K562 (cell line): Measurements from ENCODE around the gene RNASEH2A. TPM values are rescaled to one million over a fixed set of nuclear protein-coding genes. Genes with fewer than 3 reads are reported as not detected.

Experiments used
- CSDE1 ChIP-seq, 2 experiments: fragments of 450-650 bp; IDR thresholded peaks; 2 replicates each; pipeline ENCODE4 v1.6.1; 2016; ENCODE audit warnings: mild to moderate bottlenecking in 1 of 2
- JUND ChIP-seq, 2 experiments: IDR thresholded peaks; 2 replicates in 1 of 2; 3 replicates in 1 of 2; pipeline ENCODE4 v1.6.1; 2011; ENCODE audit warnings: borderline replicate concordance in 2 of 2, low read depth in 2 of 2, low read length in 2 of 2, improper control_type of control experiment in 1 of 2, missing biosample characterization in 1 of 2, missing genetic modification characterization in 1 of 2, missing genetic modification reagents in 1 of 2
- MAZ ChIP-seq, 2 experiments: fragments of 450-650 bp in 1 of 2; sonication (generic) in 1 of 2; formaldehyde crosslinking; IDR thresholded peaks in 1 of 2; conservative IDR thresholded peaks in 1 of 2; 2 replicates each; pipeline versions ENCODE4 v1.4.0 to v1.5.0; 2020; ENCODE audit warnings: mild to moderate bottlenecking in 1 of 2, missing genetic modification reagents in 1 of 2
- NFRKB ChIP-seq: fragments of 450-650 bp; IDR thresholded peaks from 2 replicates; pipeline ENCODE4 v1.6.1; 2016; ENCODE audit warnings: low read depth
- SIN3A ChIP-seq, 2 experiments: fragments of 150-350 bp in 1 of 2; IDR thresholded peaks; 2 replicates each; pipeline ENCODE4 v1.6.1; 2011 to 2016; ENCODE audit warnings: borderline replicate concordance in 2 of 2, low read depth in 2 of 2, low read length in 2 of 2, mild to moderate bottlenecking in 2 of 2, moderate library complexity in 2 of 2; ENCODE audit not compliant: control insufficient read depth in 1 of 2
- SREBF1 ChIP-seq: fragments of 150-350 bp; IDR thresholded peaks from 2 replicates; pipeline ENCODE4 v1.6.1; 2014; ENCODE audit warnings: antibody characterized with exemption, low read depth, low read length, borderline replicate concordance
- SRSF1 ChIP-seq: fragments of 200-400 bp; formaldehyde crosslinking; IDR thresholded peaks from 2 replicates; pipeline ENCODE4 v1.6.1; 2017; ENCODE audit warnings: mild to moderate bottlenecking, low read depth, low read length, moderate library complexity
- TBL1XR1 ChIP-seq, 2 experiments: IDR thresholded peaks; 2 replicates each; pipeline ENCODE4 v1.6.1; 2012; ENCODE audit warnings: improper control_type of control experiment in 2 of 2, low read length in 2 of 2, mild to moderate bottlenecking in 1 of 2
- XRCC4 ChIP-seq: IDR thresholded peaks from one replicate; pipeline ENCODE4 v1.6.1; 2011; ENCODE audit not compliant: insufficient read depth, insufficient read length; ENCODE audit errors: extremely low read depth
- ZBTB8A ChIP-seq: fragments of 450-650 bp; IDR thresholded peaks from 2 replicates; pipeline ENCODE4 v1.6.1; 2018; ENCODE audit warnings: mild to moderate bottlenecking, moderate library complexity; ENCODE audit not compliant: partially characterized antibody
- ZC3H8 ChIP-seq: fragments of 450-650 bp; IDR thresholded peaks from 2 replicates; pipeline ENCODE4 v1.6.1; 2017
- ZNF263 ChIP-seq: sonication (generic); formaldehyde crosslinking; IDR thresholded peaks from 2 replicates; pipeline ENCODE4 v1.8.0; 2022; ENCODE audit warnings: mild to moderate bottlenecking, missing genetic modification reagents, borderline replicate concordance
- polyA plus RNA-seq, 8 experiments: library from polyadenylated mRNA; depleted of rRNA in 4 of 8; stranded (reverse) in 5 of 8; unstranded in 3 of 8; fragments of >200 nt; fragmentation: Nextera tagmentation in 2 of 8; fragmentation: Illumina TruSeq in 1 of 8; extraction: Ambion mirVana in 2 of 8; extraction: Trizol in 1 of 8; gene quantifications; 2 replicates each; pipeline versions ENCODE4 v1.2.1 to v1.2.3, GENCODE V29; 2011 to 2014; ENCODE audit warnings: inconsistent platforms in 1 of 8, missing spikeins in 1 of 8
- total RNA-seq, 7 experiments: library from RNA; depleted of rRNA in 6 of 7; stranded (reverse); fragments of >200 nt in 6 of 7; fragmentation: Illumina TruSeq in 2 of 7; extraction: Trizol in 2 of 7; gene quantifications; 2 replicates each; pipeline versions ENCODE4 v1.2.1 to v1.2.3, GENCODE V29; 2011 to 2021; ENCODE audit warnings: low replicate concordance in 1 of 7
- TF ChIP-seq, protein P1 (sequence below), 2 experiments: IDR thresholded peaks in 1 of 2; conservative IDR thresholded peaks in 1 of 2; 2 replicates each; pipeline ENCODE4 v1.6.1; 2016; ENCODE audit warnings: low read depth in 2 of 2, mild to moderate bottlenecking in 1 of 2, missing compliant biosample characterization in 1 of 2, missing genetic modification characterization in 1 of 2, moderate library complexity in 1 of 2
- TF ChIP-seq, protein P2 (sequence below), 3 experiments: fragments of 200-800 bp in 1 of 3; fragments of 250-450 bp in 1 of 3; fragments of 450-650 bp in 1 of 3; sonication (Bioruptor Pico) in 1 of 3; sonication (Bioruptor generic) in 1 of 3; formaldehyde crosslinking in 1 of 3; IDR thresholded peaks; 2 replicates each; pipeline versions ENCODE4 v1.6.1 to v1.8.0; 2016 to 2022; ENCODE audit warnings: mild to moderate bottlenecking in 2 of 3, missing genetic modification characterization in 2 of 3, missing compliant biosample characterization in 1 of 3, moderate library complexity in 1 of 3
- TF ChIP-seq, protein P3 (sequence below), 2 experiments: fragments of 450-650 bp; IDR thresholded peaks; 2 replicates each; pipeline ENCODE4 v1.6.1; 2016
- TF ChIP-seq, protein P4 (sequence below): fragments of 250-450 bp; sonication (Bioruptor Pico); IDR thresholded peaks from 2 replicates; pipeline ENCODE4 v1.8.0; 2021; ENCODE audit warnings: borderline replicate concordance, mild to moderate bottlenecking, moderate library complexity; ENCODE audit not compliant: poor library complexity, severe bottlenecking

Gene RNASEH2A
- total and polyA plus RNA-seq, 9 of the 15 experiments (the other 6 are each of a cell fraction or from before 2014, with no cell fraction given): 22.3 to 78.0 (median 61.7) TPM

GRCh38 chr19:12792051-12792852, 14.1 kb upstream of the RNASEH2A start (continued):
- TF ChIP-seq, protein P1, sequence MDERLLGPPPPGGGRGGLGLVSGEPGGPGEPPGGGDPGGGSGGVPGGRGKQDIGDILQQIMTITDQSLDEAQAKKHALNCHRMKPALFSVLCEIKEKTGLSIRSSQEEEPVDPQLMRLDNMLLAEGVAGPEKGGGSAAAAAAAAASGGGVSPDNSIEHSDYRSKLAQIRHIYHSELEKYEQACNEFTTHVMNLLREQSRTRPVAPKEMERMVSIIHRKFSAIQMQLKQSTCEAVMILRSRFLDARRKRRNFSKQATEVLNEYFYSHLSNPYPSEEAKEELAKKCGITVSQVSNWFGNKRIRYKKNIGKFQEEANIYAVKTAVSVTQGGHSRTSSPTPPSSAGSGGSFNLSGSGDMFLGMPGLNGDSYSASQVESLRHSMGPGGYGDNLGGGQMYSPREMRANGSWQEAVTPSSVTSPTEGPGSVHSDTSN (CRISPR knock-in tag; IDR thresholded peaks at IDR 0.05; ENCODE audit: low read depth): no peak
- TF ChIP-seq, protein P1 (tag; conservative IDR thresholded peaks at IDR 0.05; ENCODE audit: low read depth): no peak
- TF ChIP-seq CSDE1 (IDR thresholded peaks at IDR 0.05) (no peak), SREBF1 (no peak), ZC3H8 (no peak), TBL1XR1 (IDR thresholded peaks at IDR 0.05; ENCODE audit: low read length in 2 of 2) (peak in 1 of 2 experiments; percentile 33; a peak in 2 of 4 replicates), SIN3A (IDR thresholded peaks at IDR 0.05; ENCODE audit: borderline replicate concordance in 2 of 2, control insufficient read depth in 1 of 2, low read depth in 2 of 2, low read length in 2 of 2) (peak; percentile 67 to 68; a peak in 2 of 4 replicates), NFRKB (no peak), ZBTB8A (no peak), XRCC4 (no peak), JUND (IDR thresholded peaks at IDR 0.05; ENCODE audit: borderline replicate concordance, low read depth, low read length) (no peak), JUND (tag; IDR thresholded peaks at IDR 0.05; ENCODE audit: borderline replicate concordance, low read depth, low read length) (no peak), MAZ (CRISPR knock-in tag; conservative IDR thresholded peaks at IDR 0.05 in 1 of 2, IDR thresholded peaks at IDR 0.05 in 1 of 2) (peak in 1 of 2 experiments; percentile 29; a peak in 1 of 4 replicates), SRSF1 (no peak), ZNF263 (CRISPR knock-in tag) (peak; percentile 51; the same call in 1 of the 2 replicates)
- TF ChIP-seq, protein P2, sequence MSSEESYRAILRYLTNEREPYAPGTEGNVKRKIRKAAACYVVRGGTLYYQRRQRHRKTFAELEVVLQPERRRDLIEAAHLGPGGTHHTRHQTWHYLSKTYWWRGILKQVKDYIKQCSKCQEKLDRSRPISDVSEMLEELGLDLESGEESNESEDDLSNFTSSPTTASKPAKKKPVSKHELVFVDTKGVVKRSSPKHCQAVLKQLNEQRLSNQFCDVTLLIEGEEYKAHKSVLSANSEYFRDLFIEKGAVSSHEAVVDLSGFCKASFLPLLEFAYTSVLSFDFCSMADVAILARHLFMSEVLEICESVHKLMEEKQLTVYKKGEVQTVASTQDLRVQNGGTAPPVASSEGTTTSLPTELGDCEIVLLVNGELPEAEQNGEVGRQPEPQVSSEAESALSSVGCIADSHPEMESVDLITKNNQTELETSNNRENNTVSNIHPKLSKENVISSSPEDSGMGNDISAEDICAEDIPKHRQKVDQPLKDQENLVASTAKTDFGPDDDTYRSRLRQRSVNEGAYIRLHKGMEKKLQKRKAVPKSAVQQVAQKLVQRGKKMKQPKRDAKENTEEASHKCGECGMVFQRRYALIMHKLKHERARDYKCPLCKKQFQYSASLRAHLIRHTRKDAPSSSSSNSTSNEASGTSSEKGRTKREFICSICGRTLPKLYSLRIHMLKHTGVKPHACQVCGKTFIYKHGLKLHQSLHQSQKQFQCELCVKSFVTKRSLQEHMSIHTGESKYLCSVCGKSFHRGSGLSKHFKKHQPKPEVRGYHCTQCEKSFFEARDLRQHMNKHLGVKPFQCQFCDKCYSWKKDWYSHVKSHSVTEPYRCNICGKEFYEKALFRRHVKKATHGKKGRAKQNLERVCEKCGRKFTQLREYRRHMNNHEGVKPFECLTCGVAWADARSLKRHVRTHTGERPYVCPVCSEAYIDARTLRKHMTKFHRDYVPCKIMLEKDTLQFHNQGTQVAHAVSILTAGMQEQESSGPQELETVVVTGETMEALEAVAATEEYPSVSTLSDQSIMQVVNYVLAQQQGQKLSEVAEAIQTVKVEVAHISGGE (CRISPR knock-in tag; IDR thresholded peaks at IDR 0.05): peak in 2 of 3 experiments; percentile 62 to 67; a peak in 3 of 6 replicates
- TF ChIP-seq, protein P3, sequence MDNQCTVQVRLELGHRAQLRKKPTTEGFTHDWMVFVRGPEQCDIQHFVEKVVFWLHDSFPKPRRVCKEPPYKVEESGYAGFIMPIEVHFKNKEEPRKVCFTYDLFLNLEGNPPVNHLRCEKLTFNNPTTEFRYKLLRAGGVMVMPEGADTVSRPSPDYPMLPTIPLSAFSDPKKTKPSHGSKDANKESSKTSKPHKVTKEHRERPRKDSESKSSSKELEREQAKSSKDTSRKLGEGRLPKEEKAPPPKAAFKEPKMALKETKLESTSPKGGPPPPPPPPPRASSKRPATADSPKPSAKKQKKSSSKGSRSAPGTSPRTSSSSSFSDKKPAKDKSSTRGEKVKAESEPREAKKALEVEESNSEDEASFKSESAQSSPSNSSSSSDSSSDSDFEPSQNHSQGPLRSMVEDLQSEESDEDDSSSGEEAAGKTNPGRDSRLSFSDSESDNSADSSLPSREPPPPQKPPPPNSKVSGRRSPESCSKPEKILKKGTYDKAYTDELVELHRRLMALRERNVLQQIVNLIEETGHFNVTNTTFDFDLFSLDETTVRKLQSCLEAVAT (IDR thresholded peaks at IDR 0.05): 0 out of 4 replicates have a peak, but pooled peaks of 1 of the 2 experiments have one; percentile 58
- TF ChIP-seq, protein P4, sequence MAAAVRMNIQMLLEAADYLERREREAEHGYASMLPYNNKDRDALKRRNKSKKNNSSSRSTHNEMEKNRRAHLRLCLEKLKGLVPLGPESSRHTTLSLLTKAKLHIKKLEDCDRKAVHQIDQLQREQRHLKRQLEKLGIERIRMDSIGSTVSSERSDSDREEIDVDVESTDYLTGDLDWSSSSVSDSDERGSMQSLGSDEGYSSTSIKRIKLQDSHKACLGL (CRISPR knock-in tag): no peak
